SK-N-SH treated with all-trans-retinoic acid at 6 μM for 48 hours (cell line): Measurements from ENCODE around the gene KRTAP4-16.
"Not testable (repeated sequence)": the region's sequence is repeated elsewhere in the genome, so short reads cannot be mapped to it uniquely, and the experiment has no call there.

Source experiments
- ARNTL ChIP-seq: fragments of 450-650 bp; formaldehyde crosslinking; IDR thresholded peaks from 2 replicates; pipeline ENCODE4 v1.5.0; 2020; ENCODE audit warnings: low read depth, mild to moderate bottlenecking, moderate library complexity, borderline replicate concordance
- BACH2 ChIP-seq: fragments of 250-450 bp; sonication (Bioruptor Pico); IDR thresholded peaks from 2 replicates; pipeline ENCODE4 v1.9.0; 2021; ENCODE audit warnings: mild to moderate bottlenecking, borderline replicate concordance
- ESRRG ChIP-seq: fragments of 250-450 bp; sonication (Bioruptor Pico); IDR thresholded peaks from 2 replicates; pipeline ENCODE4 v1.6.1; 2021; ENCODE audit warnings: mild to moderate bottlenecking
- ISL1 ChIP-seq: fragments of 250-450 bp; sonication (Bioruptor Pico); IDR thresholded peaks from 2 replicates; pipeline ENCODE4 v2.1.2; 2022; ENCODE audit warnings: mild to moderate bottlenecking, moderate library complexity
- RARB ChIP-seq: fragments of 250-450 bp; sonication (Bioruptor Pico); IDR thresholded peaks from 2 replicates; pipeline ENCODE4 v1.8.0; 2021; ENCODE audit warnings: mild to moderate bottlenecking, moderate library complexity
- TOX ChIP-seq: fragments of 250-450 bp; sonication (Bioruptor Pico); IDR thresholded peaks from 2 replicates; pipeline ENCODE4 v1.8.0; 2021; ENCODE audit warnings: mild to moderate bottlenecking, moderate library complexity, borderline replicate concordance
- ZFP3 ChIP-seq: fragments of 250-450 bp; sonication (Bioruptor Pico); IDR thresholded peaks from 2 replicates; pipeline ENCODE4 v1.5.0; 2020; ENCODE audit warnings: mild to moderate bottlenecking, moderate library complexity
- ZFP30 ChIP-seq: fragments of 450-650 bp; formaldehyde crosslinking; IDR thresholded peaks from 2 replicates; pipeline ENCODE4 v1.5.0; 2022; ENCODE audit warnings: mild to moderate bottlenecking, moderate library complexity
- ZNF565 ChIP-seq: fragments of 450-650 bp; formaldehyde crosslinking; conservative IDR thresholded peaks from 2 replicates; pipeline ENCODE4 v1.5.0; 2020; ENCODE audit warnings: low read depth, mild to moderate bottlenecking, moderate library complexity
- ZNF70 ChIP-seq: fragments of 450-650 bp; formaldehyde crosslinking; IDR thresholded peaks from 2 replicates; pipeline ENCODE4 v1.5.0; 2020; ENCODE audit warnings: mild to moderate bottlenecking, moderate library complexity
- ZNF8 ChIP-seq: fragments of 450-650 bp; formaldehyde crosslinking; IDR thresholded peaks from 2 replicates; pipeline ENCODE4 v1.5.0; 2020; ENCODE audit warnings: mild to moderate bottlenecking, moderate library complexity
- TF ChIP-seq, protein P1 (sequence below): fragments of 250-450 bp; sonication (Bioruptor Pico); IDR thresholded peaks from 2 replicates; pipeline ENCODE4 v1.8.0; 2020; ENCODE audit warnings: mild to moderate bottlenecking, moderate library complexity, borderline replicate concordance
- TF ChIP-seq, protein P2 (sequence below): fragments of 250-450 bp; sonication (Bioruptor Pico); IDR thresholded peaks from 2 replicates; pipeline ENCODE4 v1.5.1; 2020; ENCODE audit warnings: low read depth, mild to moderate bottlenecking, moderate library complexity

DNA sequence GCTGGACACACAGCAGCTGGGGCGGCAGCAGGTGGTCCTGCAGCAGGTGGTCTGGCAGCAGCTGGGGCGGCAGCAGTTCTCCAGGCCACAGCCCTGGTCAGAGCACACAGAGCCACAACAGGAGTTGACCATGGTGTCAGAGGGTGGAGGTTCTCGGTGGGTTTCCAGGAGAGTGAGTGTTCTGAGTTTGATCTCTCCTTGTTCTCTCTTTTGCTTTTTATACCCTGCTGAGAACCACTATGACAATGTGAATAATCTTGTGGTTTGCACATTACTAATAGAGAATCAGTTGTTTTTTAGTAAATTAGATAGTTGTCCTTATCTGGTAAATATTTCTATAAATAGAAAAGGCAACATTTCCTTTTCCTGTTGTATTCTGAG is 22.0 kb upstream of the KRTAP4-16 start, which contains the start of gene KRTAP4-12:
- TF ChIP-seq ISL1 (CRISPR knock-in tag); ZNF8; ZFP30 (CRISPR knock-in tag); ARNTL; ZNF70; TOX (CRISPR knock-in tag); BACH2 (CRISPR knock-in tag); ZNF565; RARB (CRISPR knock-in tag); ZFP3; ESRRG (CRISPR knock-in tag): not testable (repeated sequence)
- TF ChIP-seq, protein P1, sequence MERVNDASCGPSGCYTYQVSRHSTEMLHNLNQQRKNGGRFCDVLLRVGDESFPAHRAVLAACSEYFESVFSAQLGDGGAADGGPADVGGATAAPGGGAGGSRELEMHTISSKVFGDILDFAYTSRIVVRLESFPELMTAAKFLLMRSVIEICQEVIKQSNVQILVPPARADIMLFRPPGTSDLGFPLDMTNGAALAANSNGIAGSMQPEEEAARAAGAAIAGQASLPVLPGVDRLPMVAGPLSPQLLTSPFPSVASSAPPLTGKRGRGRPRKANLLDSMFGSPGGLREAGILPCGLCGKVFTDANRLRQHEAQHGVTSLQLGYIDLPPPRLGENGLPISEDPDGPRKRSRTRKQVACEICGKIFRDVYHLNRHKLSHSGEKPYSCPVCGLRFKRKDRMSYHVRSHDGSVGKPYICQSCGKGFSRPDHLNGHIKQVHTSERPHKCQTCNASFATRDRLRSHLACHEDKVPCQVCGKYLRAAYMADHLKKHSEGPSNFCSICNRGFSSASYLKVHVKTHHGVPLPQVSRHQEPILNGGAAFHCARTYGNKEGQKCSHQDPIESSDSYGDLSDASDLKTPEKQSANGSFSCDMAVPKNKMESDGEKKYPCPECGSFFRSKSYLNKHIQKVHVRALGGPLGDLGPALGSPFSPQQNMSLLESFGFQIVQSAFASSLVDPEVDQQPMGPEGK (CRISPR knock-in tag) = not testable (repeated sequence)
- TF ChIP-seq, protein P2, sequence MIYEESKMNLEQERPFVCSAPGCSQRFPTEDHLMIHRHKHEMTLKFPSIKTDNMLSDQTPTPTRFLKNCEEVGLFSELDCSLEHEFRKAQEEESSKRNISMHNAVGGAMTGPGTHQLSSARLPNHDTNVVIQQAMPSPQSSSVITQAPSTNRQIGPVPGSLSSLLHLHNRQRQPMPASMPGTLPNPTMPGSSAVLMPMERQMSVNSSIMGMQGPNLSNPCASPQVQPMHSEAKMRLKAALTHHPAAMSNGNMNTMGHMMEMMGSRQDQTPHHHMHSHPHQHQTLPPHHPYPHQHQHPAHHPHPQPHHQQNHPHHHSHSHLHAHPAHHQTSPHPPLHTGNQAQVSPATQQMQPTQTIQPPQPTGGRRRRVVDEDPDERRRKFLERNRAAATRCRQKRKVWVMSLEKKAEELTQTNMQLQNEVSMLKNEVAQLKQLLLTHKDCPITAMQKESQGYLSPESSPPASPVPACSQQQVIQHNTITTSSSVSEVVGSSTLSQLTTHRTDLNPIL (CRISPR knock-in tag) = not testable (repeated sequence)
